ENCODE results near the gene MYO15B. TPM values are rescaled to one million over a fixed set of nuclear protein-coding genes. Genes with fewer than 3 reads are reported as not detected.
A peak's percentile ranks its signal among the peaks of the same experiment; 100 is the strongest.
"Not testable (repeated sequence)": the region's sequence is repeated elsewhere in the genome, so short reads cannot be mapped to it uniquely, and the experiment has no call there.

MYO15B gene
- total RNA-seq, 1 experiment from 2014 or later, result 58.4 TPM

GRCh38 chr17:75575728-75576127, 11.9 kb upstream of the MYO15B start:
- Mint-ChIP-seq H3K27ac (ENCODE audit: unreplicated experiment) (peak overlapping the region; percentile 56), H3K27me3 (ENCODE audit: unreplicated experiment) (no peaks in the 10 kb centered on the region), H3K4me3 (ENCODE audit: low read depth, unreplicated experiment) (no peak overlapping the region), H3K4me1 (ENCODE audit: low read depth, unreplicated experiment) (peaks cover 8% of the 10 kb centered on the region), H3K9me3 (ENCODE audit: low read depth, unreplicated experiment) (peaks cover 2% of the 10 kb centered on the region), H3K36me3 (ENCODE audit: insufficient read depth, unreplicated experiment) (peaks cover 31% of the 10 kb centered on the region)
- CTCF ChIA-PET, result no interaction called here
- no TSS peak for BruUV-seq (replicated peaks)
- intact Hi-C loops (cut with micrococcal nuclease; ENCODE audit: unreplicated experiment), result no loop called here
- no peak for DNase-seq
- TF ChIP-seq, protein P1, sequence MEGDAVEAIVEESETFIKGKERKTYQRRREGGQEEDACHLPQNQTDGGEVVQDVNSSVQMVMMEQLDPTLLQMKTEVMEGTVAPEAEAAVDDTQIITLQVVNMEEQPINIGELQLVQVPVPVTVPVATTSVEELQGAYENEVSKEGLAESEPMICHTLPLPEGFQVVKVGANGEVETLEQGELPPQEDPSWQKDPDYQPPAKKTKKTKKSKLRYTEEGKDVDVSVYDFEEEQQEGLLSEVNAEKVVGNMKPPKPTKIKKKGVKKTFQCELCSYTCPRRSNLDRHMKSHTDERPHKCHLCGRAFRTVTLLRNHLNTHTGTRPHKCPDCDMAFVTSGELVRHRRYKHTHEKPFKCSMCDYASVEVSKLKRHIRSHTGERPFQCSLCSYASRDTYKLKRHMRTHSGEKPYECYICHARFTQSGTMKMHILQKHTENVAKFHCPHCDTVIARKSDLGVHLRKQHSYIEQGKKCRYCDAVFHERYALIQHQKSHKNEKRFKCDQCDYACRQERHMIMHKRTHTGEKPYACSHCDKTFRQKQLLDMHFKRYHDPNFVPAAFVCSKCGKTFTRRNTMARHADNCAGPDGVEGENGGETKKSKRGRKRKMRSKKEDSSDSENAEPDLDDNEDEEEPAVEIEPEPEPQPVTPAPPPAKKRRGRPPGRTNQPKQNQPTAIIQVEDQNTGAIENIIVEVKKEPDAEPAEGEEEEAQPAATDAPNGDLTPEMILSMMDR (IDR thresholded peaks at IDR 0.05; ENCODE audit: unreplicated experiment), result no peak

- CTCF ChIA-PET, result interaction anchor here (0.6 to 0.7 kb wide), 2 partner anchors 52 to 87 kb away, joined by 6 read pairs; no protein-coding TSS in a partner anchor
- peaks cover 2% of the 10 kb centered on the region for H3K9me3 Mint-ChIP-seq (ENCODE audit: low read depth, unreplicated experiment)
- intact Hi-C loops (cut with micrococcal nuclease; ENCODE audit: unreplicated experiment), result no loop called here
- TSS peak; percentile 20 for BruUV-seq (replicated peaks)
- H3K4me1 Mint-ChIP-seq (ENCODE audit: low read depth, unreplicated experiment), result peaks cover 8% of the 10 kb centered on the region
- DNase-seq, result no peak
- TF ChIP-seq, protein P1 (IDR thresholded peaks at IDR 0.05; ENCODE audit: unreplicated experiment), result no peak
- H3K4me3 Mint-ChIP-seq (ENCODE audit: low read depth, unreplicated experiment), result no peak overlapping the region
- no peaks in the 10 kb centered on the region for H3K27me3 Mint-ChIP-seq (ENCODE audit: unreplicated experiment)
- peaks cover 24% of the 10 kb centered on the region for H3K36me3 Mint-ChIP-seq (ENCODE audit: insufficient read depth, unreplicated experiment)
- no peak overlapping the region for H3K27ac Mint-ChIP-seq (ENCODE audit: unreplicated experiment)
These were observed 10.9 kb upstream of the MYO15B start for GRCh38 chr17:75576661-75577060.

- BruUV-seq (replicated peaks); H3K4me3 Mint-ChIP-seq (ENCODE audit: low read depth, unreplicated experiment); H3K9me3 Mint-ChIP-seq (ENCODE audit: low read depth, unreplicated experiment); H3K27me3 Mint-ChIP-seq (ENCODE audit: unreplicated experiment); DNase-seq; H3K36me3 Mint-ChIP-seq (ENCODE audit: insufficient read depth, unreplicated experiment); H3K4me1 Mint-ChIP-seq (ENCODE audit: low read depth, unreplicated experiment); CTCF ChIA-PET; H3K27ac Mint-ChIP-seq (ENCODE audit: unreplicated experiment): not testable (repeated sequence)
- intact Hi-C loops (cut with micrococcal nuclease; ENCODE audit: unreplicated experiment), result loop anchor here (10.0 kb wide), 1 partner anchor 156 kb away; no protein-coding TSS in a partner anchor
These were observed 6.4 kb upstream of the MYO15B start for GRCh38 chr17:75581121-75581725.

- not testable (repeated sequence) for DNase-seq; H3K4me1 Mint-ChIP-seq (ENCODE audit: low read depth, unreplicated experiment); H3K9me3 Mint-ChIP-seq (ENCODE audit: low read depth, unreplicated experiment); H3K4me3 Mint-ChIP-seq (ENCODE audit: low read depth, unreplicated experiment); H3K36me3 Mint-ChIP-seq (ENCODE audit: insufficient read depth, unreplicated experiment); H3K27ac Mint-ChIP-seq (ENCODE audit: unreplicated experiment); BruUV-seq (replicated peaks)
- CTCF ChIA-PET, result interaction anchor here (0.7 to 0.9 kb wide), 4 partner anchors 51 to 312 kb away, joined by 3 to 5 read pairs (median 4); partner anchors contain the start of gene MIF4GD
- intact Hi-C loops (cut with micrococcal nuclease; ENCODE audit: unreplicated experiment), result loop anchor here (10.0 kb wide), 1 partner anchor 158 kb away; no protein-coding TSS in a partner anchor
- peaks cover 15% of the 10 kb centered on the region for H3K27me3 Mint-ChIP-seq (ENCODE audit: unreplicated experiment)
These were observed 4.4 kb upstream of the MYO15B start for GRCh38 chr17:75583197-75583596.

GRCh38 chr17:75584849-75585175, 2.8 kb upstream of the MYO15B start:
- Mint-ChIP-seq H3K36me3 (ENCODE audit: insufficient read depth, unreplicated experiment) (peaks cover 9% of the 10 kb centered on the region), H3K4me3 (ENCODE audit: low read depth, unreplicated experiment) (no peak overlapping the region), H3K27ac (ENCODE audit: unreplicated experiment) (no peak overlapping the region), H3K4me1 (ENCODE audit: low read depth, unreplicated experiment) (no peaks in the 10 kb centered on the region), H3K9me3 (ENCODE audit: low read depth, unreplicated experiment) (peaks cover 2% of the 10 kb centered on the region), H3K27me3 (ENCODE audit: unreplicated experiment) (peaks cover 15% of the 10 kb centered on the region)
- CTCF ChIA-PET, result no interaction called here
- TF ChIP-seq, protein P1 (IDR thresholded peaks at IDR 0.05; ENCODE audit: unreplicated experiment), result no peak
- no TSS peak for BruUV-seq (replicated peaks)
- intact Hi-C loops (cut with micrococcal nuclease; ENCODE audit: unreplicated experiment), result loop anchor here (5.0 to 10.0 kb wide), 2 partner anchors 68 to 160 kb away; partner anchors contain the start of genes CASKIN2 and TSEN54
- DNase-seq, result no peak

Data from Calu3 (cell line).